Peyer's patch (tissue), 4 donors: ENCODE data around the gene TM2D1. TPM values are rescaled to one million over a fixed set of nuclear protein-coding genes. Genes with fewer than 3 reads are reported as not detected.

Source experiments
- DNase-seq, 3 donors: peaks; one replicate each; pipeline ENCODE4 v3.0.0-alpha.2; 2017 to 2019
- H3K27ac ChIP-seq, 4 donors: fragments of 200-600 bp; sonication (generic); one replicate each; pipeline ENCODE4 v1.5.1; 2016 to 2019
- H3K27me3 ChIP-seq, 2 donors: fragments of 200-600 bp; sonication (generic); one replicate each; pipeline ENCODE4 v1.5.1; 2019
- H3K36me3 ChIP-seq, 3 donors: fragments of 200-600 bp; sonication (generic); one replicate each; pipeline ENCODE4 v1.5.1; 2016 to 2019
- H3K4me1 ChIP-seq, 4 donors: fragments of 200-600 bp; sonication (generic); one replicate each; pipeline ENCODE4 v1.5.1; 2016 to 2019
- H3K4me3 ChIP-seq, 4 donors: fragments of 200-600 bp; sonication (generic); 1 replicate in 3 of 4; 2 replicates in 1 of 4; pipeline ENCODE4 v1.5.1; 2016 to 2019; ENCODE audit warnings: mild to moderate bottlenecking in 1 of 4
- H3K9me3 ChIP-seq, 4 donors: fragments of 200-600 bp; sonication (generic); one replicate each; pipeline ENCODE4 v1.5.1; 2016 to 2019; ENCODE audit warnings: mild to moderate bottlenecking in 1 of 4
- CTCF ChIP-seq, 6 experiments: fragments of 450-650 bp in 4 of 6; fragments of 200-600 bp in 2 of 6; sonication (generic) in 1 of 6; IDR thresholded peaks; one replicate each; pipeline ENCODE4 v1.5.1; 2017 to 2019; ENCODE audit warnings: antibody characterized with exemption in 6 of 6, mild to moderate bottlenecking in 3 of 6, moderate library complexity in 1 of 6
- POLR2A ChIP-seq, 2 donors: fragments of 450-650 bp; IDR thresholded peaks; one replicate each; pipeline ENCODE4 v1.5.1; 2017; ENCODE audit warnings: antibody characterized with exemption in 2 of 2, mild to moderate bottlenecking in 2 of 2, moderate library complexity in 2 of 2
- total RNA-seq, 4 donors: library from RNA; depleted of rRNA; stranded (reverse); fragments of >200 nt; gene quantifications; one replicate each; pipeline ENCODE4 v1.1.0, GENCODE V29; 2016

The TM2D1 gene
- total RNA-seq, 4 donors from 2014 or later = 25.6 to 64.8 (median 43.2) TPM

- no peaks in the 10 kb centered on the region for H3K9me3 ChIP-seq
- no peak for DNase-seq
- H3K4me1 ChIP-seq = no peaks in the 10 kb centered on the region
- no peaks in the 10 kb centered on the region for H3K27me3 ChIP-seq
- no peaks in the 10 kb centered on the region for H3K36me3 ChIP-seq
- no peak overlapping the region for H3K4me3 ChIP-seq
- no peak overlapping the region for H3K27ac ChIP-seq
- no peak for TF ChIP-seq CTCF (IDR thresholded peaks at IDR 0.05)
- TF ChIP-seq POLR2A (IDR thresholded peaks at IDR 0.05) = no peak
These were observed 29.1 kb upstream of the TM2D1 start for GRCh38 chr1:61753998-61754508.

- Histone ChIP-seq H3K4me1 (no peaks in the 10 kb centered on the region), H3K4me3 (no peak overlapping the region), H3K36me3 (no peaks in the 10 kb centered on the region), H3K27ac (no peak overlapping the region), H3K27me3 (no peaks in the 10 kb centered on the region), H3K9me3 (no peaks in the 10 kb centered on the region)
- no peak for TF ChIP-seq POLR2A (IDR thresholded peaks at IDR 0.05)
- TF ChIP-seq CTCF (IDR thresholded peaks at IDR 0.05) = no peak
- DNase-seq = no peak
These were observed 28.0 kb upstream of the TM2D1 start for GRCh38 chr1:61752921-61753389.

- no peak for TF ChIP-seq CTCF (IDR thresholded peaks at IDR 0.05)
- no peak for TF ChIP-seq POLR2A (IDR thresholded peaks at IDR 0.05)
- H3K4me1 ChIP-seq = peaks cover 0 to 7% (median 0%) of the 10 kb centered on the region in 4 donors
- H3K27ac ChIP-seq = no peak overlapping the region
- DNase-seq = no peak
- H3K36me3 ChIP-seq = no peaks in the 10 kb centered on the region
- no peak overlapping the region for H3K4me3 ChIP-seq
- H3K27me3 ChIP-seq = no peaks in the 10 kb centered on the region
- no peaks in the 10 kb centered on the region for H3K9me3 ChIP-seq
These were observed 24.6 kb upstream of the TM2D1 start for GRCh38 chr1:61749574-61749973.

GRCh38 chr1:61748566-61748965 is 23.6 kb upstream of the TM2D1 start:
- no peaks in the 10 kb centered on the region for H3K27me3 ChIP-seq
- DNase-seq = no peak
- peaks cover 0 to 13% (median 0%) of the 10 kb centered on the region in 4 donors for H3K4me1 ChIP-seq
- H3K9me3 ChIP-seq = no peaks in the 10 kb centered on the region
- H3K4me3 ChIP-seq = no peak overlapping the region
- no peak overlapping the region for H3K27ac ChIP-seq
- TF ChIP-seq CTCF (IDR thresholded peaks at IDR 0.05) = no peak
- no peak for TF ChIP-seq POLR2A (IDR thresholded peaks at IDR 0.05)
- H3K36me3 ChIP-seq = no peaks in the 10 kb centered on the region

GRCh38 chr1:61746813-61747212 is 21.9 kb upstream of the TM2D1 start:
- Histone ChIP-seq H3K9me3 (no peaks in the 10 kb centered on the region), H3K27ac (no peak overlapping the region), H3K4me3 (no peak overlapping the region), H3K4me1 (peaks cover 0 to 19% (median 0%) of the 10 kb centered on the region in 4 donors), H3K27me3 (no peaks in the 10 kb centered on the region), H3K36me3 (no peaks in the 10 kb centered on the region)
- no peak for DNase-seq
- TF ChIP-seq CTCF (IDR thresholded peaks at IDR 0.05) = no peak
